SK-N-MC (cell line): Measurements from ENCODE around the gene GOLGA8S.
"Not testable (repeated sequence)": the region's sequence is repeated elsewhere in the genome, so short reads cannot be mapped to it uniquely, and the experiment has no call there.

Experiments
- EZH2 ChIP-seq: fragments of 200-600 bp; sonication (generic); IDR thresholded peaks from one replicate; pipeline ENCODE4 v1.6.1; 2017; ENCODE audit warnings: antibody characterized with exemption
- POLR2AphosphoS5 ChIP-seq: IDR thresholded peaks from 2 replicates; pipeline ENCODE4 v1.6.1; 2012; ENCODE audit warnings: mild to moderate bottlenecking, low read depth, low read length, borderline replicate concordance

GRCh38 chr15:23380700-23381099 lies 26.2 kb downstream of the GOLGA8S start:
- TF ChIP-seq POLR2AphosphoS5, EZH2: not testable (repeated sequence)
